ENCODE data around the gene USP28.
"Not testable (repeated sequence)": the region's sequence is repeated elsewhere in the genome, so short reads cannot be mapped to it uniquely, and the experiment has no call there.

The USP28 gene

GRCh38 chr11:113875234-113876073 is at the start of gene USP28:
Gene USP28 (minus strand): TSS chr11:113875572. CDS start chr11:113875501, 71 bp downstream.
- peak; percentile 44 to 53 for DNase-seq (ENCODE audit: low read depth in 2 of 2)

GRCh38 chr11:113923572-113923971 is 48.2 kb upstream of the USP28 start:
- DNase-seq (ENCODE audit: low read depth in 2 of 2), result no peak

- DNase-seq (ENCODE audit: low read depth in 2 of 2), result not testable (repeated sequence)
These were observed 36.1 kb upstream of the USP28 start for GRCh38 chr11:113911491-113911890.

- no peak for DNase-seq (ENCODE audit: low read depth in 2 of 2)
These were observed 32.7 kb upstream of the USP28 start for GRCh38 chr11:113908098-113908497.

- no peak for DNase-seq (ENCODE audit: low read depth in 2 of 2)
These were observed 32.3 kb upstream of the USP28 start for GRCh38 chr11:113907681-113908080.

- DNase-seq (ENCODE audit: low read depth in 2 of 2), result no peak
These were observed 31.8 kb upstream of the USP28 start for GRCh38 chr11:113907152-113907551.

- DNase-seq (ENCODE audit: low read depth in 2 of 2), result no peak
These were observed 31.1 kb upstream of the USP28 start for GRCh38 chr11:113906516-113906915.

GRCh38 chr11:113906038-113906437 is 30.7 kb upstream of the USP28 start:
- no peak for DNase-seq (ENCODE audit: low read depth in 2 of 2)

- no peak for DNase-seq (ENCODE audit: low read depth in 2 of 2)
These were observed 29.2 kb upstream of the USP28 start, which contains the start of gene HTR3B for GRCh38 chr11:113904379-113905101. Gene HTR3B (plus strand): TSS chr11:113904796. CDS start chr11:113904934, 138 bp downstream.

GRCh38 chr11:113901141-113901540 is 25.8 kb upstream of the USP28 start:
- DNase-seq (ENCODE audit: low read depth in 2 of 2), result no peak

GRCh38 chr11:113896156-113896879 is 20.9 kb upstream of the USP28 start:
- DNase-seq (ENCODE audit: low read depth in 2 of 2), result no peak

- no peak for DNase-seq (ENCODE audit: low read depth in 2 of 2)
These were observed 20.2 kb upstream of the USP28 start for GRCh38 chr11:113895367-113896155.

GRCh38 chr11:113894421-113894996 is 19.1 kb upstream of the USP28 start:
- no peak for DNase-seq (ENCODE audit: low read depth in 2 of 2)

- DNase-seq (ENCODE audit: low read depth in 2 of 2), result no peak
These were observed 13.5 kb upstream of the USP28 start for GRCh38 chr11:113888848-113889247.

GRCh38 chr11:113885897-113886296 is 10.5 kb upstream of the USP28 start:
- DNase-seq (ENCODE audit: low read depth in 2 of 2), result no peak

- DNase-seq (ENCODE audit: low read depth in 2 of 2), result no peak
These were observed 9.0 kb upstream of the USP28 start for GRCh38 chr11:113884361-113884836.

- DNase-seq (ENCODE audit: low read depth in 2 of 2), result no peak
These were observed 6.5 kb upstream of the USP28 start for GRCh38 chr11:113881856-113882255.

- DNase-seq (ENCODE audit: low read depth in 2 of 2), result no peak
These were observed 5.6 kb upstream of the USP28 start for GRCh38 chr11:113880971-113881370.

GRCh38 chr11:113879446-113879845 is 4.1 kb upstream of the USP28 start:
- not testable (repeated sequence) for DNase-seq (ENCODE audit: low read depth in 2 of 2)

- no peak for DNase-seq (ENCODE audit: low read depth in 2 of 2)
These were observed 2.3 kb upstream of the USP28 start for GRCh38 chr11:113877670-113878055.
